ENCODE data around the gene SRRM4.

The SRRM4 gene

DNA sequence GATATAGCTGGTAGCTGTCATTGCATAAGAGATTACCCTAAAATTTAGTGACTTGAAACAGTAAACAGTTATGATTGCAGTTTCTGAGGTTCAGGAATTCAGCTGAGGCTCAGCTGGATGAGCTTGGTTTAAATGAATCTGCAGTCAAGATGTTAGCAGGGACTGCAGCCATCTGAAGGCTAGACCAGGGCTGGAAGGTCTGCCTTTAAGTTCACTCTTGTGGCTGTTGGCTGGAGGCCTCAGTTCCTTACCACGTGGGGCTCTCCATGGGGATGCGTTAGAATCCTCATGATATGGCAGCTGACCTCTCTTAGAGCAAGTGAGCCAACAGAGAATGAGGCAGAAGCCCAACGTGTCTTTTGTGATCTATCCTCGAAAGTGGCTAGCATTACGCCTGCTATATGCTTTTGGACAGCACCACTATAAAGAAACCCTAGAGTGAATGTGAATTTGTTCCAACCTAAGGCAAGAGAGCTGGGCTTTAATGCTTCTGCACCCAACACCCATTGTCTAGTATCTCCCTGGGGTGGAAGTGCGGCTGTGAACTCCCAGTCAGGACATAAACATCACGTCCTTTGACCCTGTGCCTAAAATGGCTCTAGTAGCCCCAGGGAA is 223.4 kb downstream of the SRRM4 start:
- DNase-seq (ENCODE audit: low read depth), result no peak

DNA sequence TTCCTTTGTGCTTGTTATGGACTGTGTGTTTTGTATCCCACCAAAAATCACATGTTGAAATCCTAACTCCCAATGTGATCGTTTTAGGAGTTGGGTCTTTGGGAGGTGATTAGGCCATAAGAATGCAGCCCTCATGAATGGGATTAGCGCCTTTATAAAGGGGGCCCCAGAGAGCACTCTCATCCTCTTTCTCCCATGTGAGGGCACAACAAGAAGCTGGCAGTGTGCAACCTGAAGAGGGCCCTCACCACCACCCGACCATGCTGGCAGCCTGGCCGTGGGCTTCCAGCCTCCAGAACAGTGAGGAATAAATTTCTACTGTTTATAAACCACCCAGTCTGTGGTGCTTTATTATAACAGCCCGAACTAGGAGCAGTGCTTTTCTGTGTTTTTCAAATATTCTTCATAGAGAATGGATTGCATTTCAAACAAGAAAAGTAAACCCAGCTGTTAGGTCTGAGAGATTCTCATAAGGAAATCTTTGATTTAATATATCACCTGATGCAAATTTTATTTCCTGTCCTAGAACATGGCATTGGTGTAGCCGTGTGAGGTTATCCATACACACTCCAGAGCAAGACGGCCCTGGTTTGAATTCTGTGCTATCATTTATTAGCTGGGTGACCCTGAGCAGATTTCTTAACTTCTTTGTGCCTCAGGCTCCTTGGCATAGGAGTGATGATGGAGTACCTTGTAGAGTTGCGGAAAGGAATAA is 225.2 kb downstream of the SRRM4 start:
- no peak for DNase-seq (ENCODE audit: low read depth)

- no peak for DNase-seq (ENCODE audit: low read depth)
Observed at GRCh38 chr12:119207063-119207560, 225.8 kb downstream of the SRRM4 start.

DNA sequence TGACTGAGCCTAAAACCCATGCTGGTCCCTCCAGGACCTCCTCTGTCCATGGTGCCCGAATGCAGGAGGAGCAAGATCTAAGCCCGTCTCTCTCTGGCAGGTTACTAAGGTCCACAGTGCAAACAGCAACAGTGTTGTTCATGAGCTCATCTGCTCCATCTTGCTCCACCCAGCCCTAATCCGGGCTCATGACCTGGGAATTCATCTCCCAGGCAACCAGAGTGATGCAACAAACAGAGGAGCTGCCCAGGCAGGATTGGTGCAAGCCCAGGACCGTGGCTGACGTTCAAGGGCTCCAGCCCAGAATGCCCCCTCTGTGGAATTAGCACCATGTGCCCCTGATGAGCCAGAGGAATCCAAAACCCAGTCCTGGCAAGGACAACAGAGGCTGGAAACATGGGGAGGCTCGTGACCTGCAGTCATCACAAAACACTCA is 227.3 kb downstream of the SRRM4 start:
- DNase-seq (ENCODE audit: low read depth), result no peak

- DNase-seq (ENCODE audit: low read depth), result no peak
Observed at GRCh38 chr12:119211884-119212283, 230.5 kb downstream of the SRRM4 start.

Measured in HS-5 (cell line).